GM23338 (cell line): ENCODE data around the gene LGALS1. TPM values are rescaled to one million over a fixed set of nuclear protein-coding genes. Genes with fewer than 3 reads are reported as not detected.

Experiments used
- ATAC-seq: fragments of 200-7000 bp; cut with Tn5 transposase; 3 replicates; pipeline ENCODE4 v1.9.1; 2020
- DNase-seq: peaks from one replicate; pipeline ENCODE4 v3.0.0-alpha.2; 2015; ENCODE audit warnings: low spot score
- H2AFZ ChIP-seq: fragments of 200-600 bp; sonication (generic); 2 replicates; pipeline ENCODE4 v1.8.0; 2016; ENCODE audit warnings: antibody characterized with exemption, mild to moderate bottlenecking, moderate library complexity
- H3F3A ChIP-seq: fragments of 200-600 bp; sonication (generic); replicated peaks from 2 replicates; pipeline ENCODE4 v1.8.0; 2017; ENCODE audit warnings: antibody characterized with exemption, mixed run types, low read depth
- H3K27ac ChIP-seq: fragments of 200-600 bp; sonication (generic); 2 replicates; pipeline ENCODE4 v1.6.1; 2016; ENCODE audit warnings: low read depth
- H3K27me3 ChIP-seq: fragments of 200-600 bp; sonication (generic); 2 replicates; pipeline ENCODE4 v1.8.0; 2016; ENCODE audit warnings: mild to moderate bottlenecking, mixed run types, moderate library complexity; ENCODE audit not compliant: insufficient read depth
- H3K36me3 ChIP-seq: fragments of 200-600 bp; sonication (generic); 2 replicates; pipeline ENCODE4 v1.8.0; 2016; ENCODE audit warnings: mild to moderate bottlenecking; ENCODE audit not compliant: insufficient read depth
- H3K4me1 ChIP-seq: fragments of 200-600 bp; sonication (generic); 2 replicates; pipeline ENCODE4 v1.8.0; 2016; ENCODE audit warnings: mild to moderate bottlenecking, moderate library complexity; ENCODE audit not compliant: insufficient read depth
- H3K4me2 ChIP-seq: fragments of 200-600 bp; sonication (generic); 2 replicates; pipeline ENCODE4 v1.7.1; 2017; ENCODE audit warnings: mixed run types
- H3K4me3 ChIP-seq: fragments of 200-600 bp; sonication (generic); 2 replicates; pipeline ENCODE4 v1.6.1; 2016; ENCODE audit warnings: mixed run types
- H3K79me2 ChIP-seq: fragments of 200-600 bp; sonication (generic); replicated peaks from 2 replicates; pipeline ENCODE4 v1.8.0; 2017; ENCODE audit warnings: mild to moderate bottlenecking; ENCODE audit not compliant: insufficient read depth
- H3K9me2 ChIP-seq: fragments of 200-600 bp; sonication (generic); 2 replicates; pipeline ENCODE4 v1.8.0; 2017; ENCODE audit not compliant: insufficient read depth
- H4K20me1 ChIP-seq: fragments of 200-600 bp; sonication (generic); replicated peaks from 2 replicates; pipeline ENCODE4 v1.8.0; 2017; ENCODE audit warnings: mild to moderate bottlenecking; ENCODE audit not compliant: insufficient read depth
- H3K27ac Mint-ChIP-seq: 2 replicates; pipeline ENCODE4 v1.8.0; 2020; ENCODE audit warnings: inconsistent platforms, mild to moderate bottlenecking, moderate library complexity, mixed read lengths
- H3K27me3 Mint-ChIP-seq: 3 replicates; pipeline ENCODE4 v1.8.0; 2022; ENCODE audit warnings: low read depth, mild to moderate bottlenecking, moderate library complexity, mixed read lengths, inconsistent platforms; ENCODE audit not compliant: insufficient read depth, poor library complexity
- H3K36me3 Mint-ChIP-seq: 3 replicates; pipeline ENCODE4 v1.8.0; 2021; ENCODE audit warnings: low read depth, mild to moderate bottlenecking, inconsistent platforms, moderate library complexity, mixed read lengths
- H3K4me1 Mint-ChIP-seq: 3 replicates; pipeline ENCODE4 v1.8.0; 2020; ENCODE audit warnings: mild to moderate bottlenecking, inconsistent platforms, mixed read lengths
- H3K4me3 Mint-ChIP-seq: 3 replicates; pipeline ENCODE4 v1.8.0; 2021; ENCODE audit warnings: moderate library complexity, mild to moderate bottlenecking, inconsistent platforms, mixed read lengths
- H3K9me3 Mint-ChIP-seq: 3 replicates; pipeline ENCODE4 v1.8.0; 2020; ENCODE audit warnings: moderate library complexity, mild to moderate bottlenecking, inconsistent platforms, mixed read lengths
- CREB1 ChIP-seq: fragments of 250-450 bp; sonication (Bioruptor Pico); IDR thresholded peaks from 2 replicates; pipeline ENCODE4 v1.5.0; 2020; ENCODE audit warnings: low read depth, mild to moderate bottlenecking, moderate library complexity
- EZH2phosphoT487 ChIP-seq: fragments of 200-600 bp; sonication (generic); IDR thresholded peaks from one replicate; pipeline ENCODE4 v1.8.1; 2018; ENCODE audit warnings: antibody characterized with exemption; ENCODE audit not compliant: unreplicated experiment
- POLR2AphosphoS5 ChIP-seq: IDR thresholded peaks from 2 replicates; pipeline ENCODE4 v1.6.1; 2016; ENCODE audit warnings: antibody characterized with exemption, low read depth
- ZNF331 ChIP-seq: fragments of 250-450 bp; sonication (Bioruptor Pico); IDR thresholded peaks from 2 replicates; pipeline ENCODE4 v1.5.0; 2020; ENCODE audit warnings: low read depth, mild to moderate bottlenecking, moderate library complexity
- long read RNA-seq: library from polyadenylated mRNA; unstranded; transcript quantifications from one replicate; pipeline ENCODE4 v2.0.0, GENCODE V29; 2020; ENCODE audit not compliant: unreplicated experiment
- polyA plus RNA-seq: library from polyadenylated mRNA; unstranded; fragments of >200 nt; fragmentation: Nextera tagmentation; extraction: Ambion mirVana; gene quantifications from 2 replicates; pipeline ENCODE4 v1.2.1, GENCODE V29; 2016
- total RNA-seq: library from RNA; depleted of rRNA; stranded (reverse); fragments of >200 nt; shearing (Covaris generic); gene quantifications from 2 replicates; pipeline ENCODE4 v1.2.3, GENCODE V29; 2014; rRNA removed
- TF ChIP-seq, protein P1 (sequence below): IDR thresholded peaks from 2 replicates; pipeline ENCODE4 v1.6.1; 2016; ENCODE audit warnings: antibody characterized with exemption
- TF ChIP-seq, protein P2 (sequence below): IDR thresholded peaks from one replicate; pipeline ENCODE4 v1.6.1; 2018; ENCODE audit warnings: antibody characterized with exemption; ENCODE audit not compliant: unreplicated experiment
- TF ChIP-seq, protein P3 (sequence below), 2 experiments: fragments of 200-600 bp in 1 of 2; sonication (generic) in 1 of 2; conservative IDR thresholded peaks; 2 replicates each; pipeline versions ENCODE4 v1.5.1 to v1.6.1; 2016 to 2017; ENCODE audit warnings: antibody characterized with exemption in 2 of 2, low read depth in 2 of 2, mild to moderate bottlenecking in 2 of 2, moderate library complexity in 1 of 2
- TF ChIP-seq, protein P4 (sequence below): fragments of 250-450 bp; sonication (Bioruptor Pico); IDR thresholded peaks from 2 replicates; pipeline ENCODE4 v1.5.0; 2020; ENCODE audit warnings: mild to moderate bottlenecking, moderate library complexity

LGALS1 gene
- total RNA-seq (31.2 and 58.7 TPM in 2 replicates), polyA plus RNA-seq (62.5 and 72.6 TPM in 2 replicates)
- long read RNA-seq, transcript LGALS1-201 (4 exons, 560 nt): major isoform, 6 of 8 reads
- long read RNA-seq, partial matches to known transcripts: 0 of 8 reads
- long read RNA-seq, other reads (novel, unspliced or antisense): 2 of 8 reads

DNA sequence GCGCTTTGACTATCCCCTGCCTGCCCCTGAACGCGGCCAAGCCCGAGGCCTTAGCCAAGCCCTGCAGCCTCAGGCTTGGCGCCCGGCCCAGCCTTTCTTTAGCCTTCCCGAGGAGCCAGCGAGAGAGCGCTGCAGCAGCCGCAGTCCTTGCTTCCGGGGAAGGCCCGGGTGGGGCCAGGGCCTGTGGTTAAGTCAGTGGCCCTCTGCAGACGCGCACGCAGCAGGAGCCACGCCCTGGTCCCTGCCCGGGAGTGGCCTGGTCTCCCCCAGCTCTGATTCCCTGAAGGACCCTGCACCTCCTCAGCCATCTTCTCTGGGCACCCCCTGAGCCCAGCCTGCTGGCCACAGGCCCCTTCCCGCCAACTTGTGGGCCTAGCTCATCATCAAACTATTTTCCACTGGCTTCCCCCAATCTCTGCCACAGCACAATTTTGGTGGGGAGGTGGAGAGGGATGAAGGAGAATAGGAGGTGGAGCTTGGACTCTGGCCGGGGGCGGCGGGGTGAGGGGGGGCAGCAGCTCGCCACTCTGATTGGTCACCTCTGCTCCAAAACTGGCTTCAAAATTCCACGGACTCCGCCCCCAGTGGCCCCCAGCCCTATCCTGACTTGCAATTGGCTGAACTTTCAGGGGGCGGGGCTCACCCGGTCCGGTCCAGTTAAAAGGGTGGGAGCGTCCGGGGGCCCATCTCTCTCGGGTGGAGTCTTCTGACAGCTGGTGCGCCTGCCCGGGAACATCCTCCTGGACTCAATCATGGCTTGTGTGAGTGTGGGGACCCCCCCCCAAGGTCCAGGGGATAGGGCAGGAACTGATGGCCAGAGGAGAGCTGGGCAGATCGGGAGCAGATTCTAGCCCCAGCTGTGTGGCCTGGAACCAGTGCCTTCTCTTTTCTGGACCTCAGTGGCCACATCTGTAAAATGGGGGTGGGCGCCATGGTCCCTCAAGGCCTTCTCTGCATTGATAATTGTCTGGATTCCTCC lies at the start of gene LGALS1:
Gene LGALS1 (plus strand): TSS at position 686 of the 979 bp plus-strand sequence. CDS start 67 bp downstream, at position 753.
- Mint-ChIP-seq H3K9me3 (no peaks in the 10 kb centered on the region), H3K27me3 (peaks cover 12% of the 10 kb centered on the region)
- H4K20me1 ChIP-seq: no peaks in the 10 kb centered on the region

More for the DNA sequence above, at the start of gene LGALS1:
- Histone ChIP-seq H2AFZ (peak within 1 kb of the TSS; percentile 78; the same call in 1 of the 2 replicates), H3K27ac (no peak within 1 kb of the TSS), H3K9me2 (no peaks in the 10 kb centered on the region), H3K4me1 (peaks cover 11% of the 10 kb centered on the region; the same call in 1 of the 2 replicates), H3K79me2 (no peaks in the 10 kb centered on the region), H3K27me3 (no peaks in the 10 kb centered on the region), H3K4me2 (peak within 1 kb of the TSS; percentile 86), H3F3A (peaks cover 19% of the 10 kb centered on the region; the same call in 1 of the 2 replicates), H3K4me3 (peak within 1 kb of the TSS; percentile 55), H3K36me3 (no peaks in the 10 kb centered on the region)
- Mint-ChIP-seq H3K4me3 (peak within 1 kb of the TSS; percentile 79), H3K36me3 (no peaks in the 10 kb centered on the region), H3K27ac (no peak within 1 kb of the TSS), H3K4me1 (peaks cover 17% of the 10 kb centered on the region)
- DNase-seq (peak; percentile 83), ATAC-seq (peak; percentile 56)
- TF ChIP-seq, protein P1, sequence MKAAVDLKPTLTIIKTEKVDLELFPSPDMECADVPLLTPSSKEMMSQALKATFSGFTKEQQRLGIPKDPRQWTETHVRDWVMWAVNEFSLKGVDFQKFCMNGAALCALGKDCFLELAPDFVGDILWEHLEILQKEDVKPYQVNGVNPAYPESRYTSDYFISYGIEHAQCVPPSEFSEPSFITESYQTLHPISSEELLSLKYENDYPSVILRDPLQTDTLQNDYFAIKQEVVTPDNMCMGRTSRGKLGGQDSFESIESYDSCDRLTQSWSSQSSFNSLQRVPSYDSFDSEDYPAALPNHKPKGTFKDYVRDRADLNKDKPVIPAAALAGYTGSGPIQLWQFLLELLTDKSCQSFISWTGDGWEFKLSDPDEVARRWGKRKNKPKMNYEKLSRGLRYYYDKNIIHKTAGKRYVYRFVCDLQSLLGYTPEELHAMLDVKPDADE: no peak
- TF ChIP-seq, protein P2, sequence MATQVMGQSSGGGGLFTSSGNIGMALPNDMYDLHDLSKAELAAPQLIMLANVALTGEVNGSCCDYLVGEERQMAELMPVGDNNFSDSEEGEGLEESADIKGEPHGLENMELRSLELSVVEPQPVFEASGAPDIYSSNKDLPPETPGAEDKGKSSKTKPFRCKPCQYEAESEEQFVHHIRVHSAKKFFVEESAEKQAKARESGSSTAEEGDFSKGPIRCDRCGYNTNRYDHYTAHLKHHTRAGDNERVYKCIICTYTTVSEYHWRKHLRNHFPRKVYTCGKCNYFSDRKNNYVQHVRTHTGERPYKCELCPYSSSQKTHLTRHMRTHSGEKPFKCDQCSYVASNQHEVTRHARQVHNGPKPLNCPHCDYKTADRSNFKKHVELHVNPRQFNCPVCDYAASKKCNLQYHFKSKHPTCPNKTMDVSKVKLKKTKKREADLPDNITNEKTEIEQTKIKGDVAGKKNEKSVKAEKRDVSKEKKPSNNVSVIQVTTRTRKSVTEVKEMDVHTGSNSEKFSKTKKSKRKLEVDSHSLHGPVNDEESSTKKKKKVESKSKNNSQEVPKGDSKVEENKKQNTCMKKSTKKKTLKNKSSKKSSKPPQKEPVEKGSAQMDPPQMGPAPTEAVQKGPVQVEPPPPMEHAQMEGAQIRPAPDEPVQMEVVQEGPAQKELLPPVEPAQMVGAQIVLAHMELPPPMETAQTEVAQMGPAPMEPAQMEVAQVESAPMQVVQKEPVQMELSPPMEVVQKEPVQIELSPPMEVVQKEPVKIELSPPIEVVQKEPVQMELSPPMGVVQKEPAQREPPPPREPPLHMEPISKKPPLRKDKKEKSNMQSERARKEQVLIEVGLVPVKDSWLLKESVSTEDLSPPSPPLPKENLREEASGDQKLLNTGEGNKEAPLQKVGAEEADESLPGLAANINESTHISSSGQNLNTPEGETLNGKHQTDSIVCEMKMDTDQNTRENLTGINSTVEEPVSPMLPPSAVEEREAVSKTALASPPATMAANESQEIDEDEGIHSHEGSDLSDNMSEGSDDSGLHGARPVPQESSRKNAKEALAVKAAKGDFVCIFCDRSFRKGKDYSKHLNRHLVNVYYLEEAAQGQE: no peak
- TF ChIP-seq, protein P3, sequence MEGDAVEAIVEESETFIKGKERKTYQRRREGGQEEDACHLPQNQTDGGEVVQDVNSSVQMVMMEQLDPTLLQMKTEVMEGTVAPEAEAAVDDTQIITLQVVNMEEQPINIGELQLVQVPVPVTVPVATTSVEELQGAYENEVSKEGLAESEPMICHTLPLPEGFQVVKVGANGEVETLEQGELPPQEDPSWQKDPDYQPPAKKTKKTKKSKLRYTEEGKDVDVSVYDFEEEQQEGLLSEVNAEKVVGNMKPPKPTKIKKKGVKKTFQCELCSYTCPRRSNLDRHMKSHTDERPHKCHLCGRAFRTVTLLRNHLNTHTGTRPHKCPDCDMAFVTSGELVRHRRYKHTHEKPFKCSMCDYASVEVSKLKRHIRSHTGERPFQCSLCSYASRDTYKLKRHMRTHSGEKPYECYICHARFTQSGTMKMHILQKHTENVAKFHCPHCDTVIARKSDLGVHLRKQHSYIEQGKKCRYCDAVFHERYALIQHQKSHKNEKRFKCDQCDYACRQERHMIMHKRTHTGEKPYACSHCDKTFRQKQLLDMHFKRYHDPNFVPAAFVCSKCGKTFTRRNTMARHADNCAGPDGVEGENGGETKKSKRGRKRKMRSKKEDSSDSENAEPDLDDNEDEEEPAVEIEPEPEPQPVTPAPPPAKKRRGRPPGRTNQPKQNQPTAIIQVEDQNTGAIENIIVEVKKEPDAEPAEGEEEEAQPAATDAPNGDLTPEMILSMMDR (conservative IDR thresholded peaks at IDR 0.05; ENCODE audit: low read depth in 2 of 2): no peak
- TF ChIP-seq, protein P4, sequence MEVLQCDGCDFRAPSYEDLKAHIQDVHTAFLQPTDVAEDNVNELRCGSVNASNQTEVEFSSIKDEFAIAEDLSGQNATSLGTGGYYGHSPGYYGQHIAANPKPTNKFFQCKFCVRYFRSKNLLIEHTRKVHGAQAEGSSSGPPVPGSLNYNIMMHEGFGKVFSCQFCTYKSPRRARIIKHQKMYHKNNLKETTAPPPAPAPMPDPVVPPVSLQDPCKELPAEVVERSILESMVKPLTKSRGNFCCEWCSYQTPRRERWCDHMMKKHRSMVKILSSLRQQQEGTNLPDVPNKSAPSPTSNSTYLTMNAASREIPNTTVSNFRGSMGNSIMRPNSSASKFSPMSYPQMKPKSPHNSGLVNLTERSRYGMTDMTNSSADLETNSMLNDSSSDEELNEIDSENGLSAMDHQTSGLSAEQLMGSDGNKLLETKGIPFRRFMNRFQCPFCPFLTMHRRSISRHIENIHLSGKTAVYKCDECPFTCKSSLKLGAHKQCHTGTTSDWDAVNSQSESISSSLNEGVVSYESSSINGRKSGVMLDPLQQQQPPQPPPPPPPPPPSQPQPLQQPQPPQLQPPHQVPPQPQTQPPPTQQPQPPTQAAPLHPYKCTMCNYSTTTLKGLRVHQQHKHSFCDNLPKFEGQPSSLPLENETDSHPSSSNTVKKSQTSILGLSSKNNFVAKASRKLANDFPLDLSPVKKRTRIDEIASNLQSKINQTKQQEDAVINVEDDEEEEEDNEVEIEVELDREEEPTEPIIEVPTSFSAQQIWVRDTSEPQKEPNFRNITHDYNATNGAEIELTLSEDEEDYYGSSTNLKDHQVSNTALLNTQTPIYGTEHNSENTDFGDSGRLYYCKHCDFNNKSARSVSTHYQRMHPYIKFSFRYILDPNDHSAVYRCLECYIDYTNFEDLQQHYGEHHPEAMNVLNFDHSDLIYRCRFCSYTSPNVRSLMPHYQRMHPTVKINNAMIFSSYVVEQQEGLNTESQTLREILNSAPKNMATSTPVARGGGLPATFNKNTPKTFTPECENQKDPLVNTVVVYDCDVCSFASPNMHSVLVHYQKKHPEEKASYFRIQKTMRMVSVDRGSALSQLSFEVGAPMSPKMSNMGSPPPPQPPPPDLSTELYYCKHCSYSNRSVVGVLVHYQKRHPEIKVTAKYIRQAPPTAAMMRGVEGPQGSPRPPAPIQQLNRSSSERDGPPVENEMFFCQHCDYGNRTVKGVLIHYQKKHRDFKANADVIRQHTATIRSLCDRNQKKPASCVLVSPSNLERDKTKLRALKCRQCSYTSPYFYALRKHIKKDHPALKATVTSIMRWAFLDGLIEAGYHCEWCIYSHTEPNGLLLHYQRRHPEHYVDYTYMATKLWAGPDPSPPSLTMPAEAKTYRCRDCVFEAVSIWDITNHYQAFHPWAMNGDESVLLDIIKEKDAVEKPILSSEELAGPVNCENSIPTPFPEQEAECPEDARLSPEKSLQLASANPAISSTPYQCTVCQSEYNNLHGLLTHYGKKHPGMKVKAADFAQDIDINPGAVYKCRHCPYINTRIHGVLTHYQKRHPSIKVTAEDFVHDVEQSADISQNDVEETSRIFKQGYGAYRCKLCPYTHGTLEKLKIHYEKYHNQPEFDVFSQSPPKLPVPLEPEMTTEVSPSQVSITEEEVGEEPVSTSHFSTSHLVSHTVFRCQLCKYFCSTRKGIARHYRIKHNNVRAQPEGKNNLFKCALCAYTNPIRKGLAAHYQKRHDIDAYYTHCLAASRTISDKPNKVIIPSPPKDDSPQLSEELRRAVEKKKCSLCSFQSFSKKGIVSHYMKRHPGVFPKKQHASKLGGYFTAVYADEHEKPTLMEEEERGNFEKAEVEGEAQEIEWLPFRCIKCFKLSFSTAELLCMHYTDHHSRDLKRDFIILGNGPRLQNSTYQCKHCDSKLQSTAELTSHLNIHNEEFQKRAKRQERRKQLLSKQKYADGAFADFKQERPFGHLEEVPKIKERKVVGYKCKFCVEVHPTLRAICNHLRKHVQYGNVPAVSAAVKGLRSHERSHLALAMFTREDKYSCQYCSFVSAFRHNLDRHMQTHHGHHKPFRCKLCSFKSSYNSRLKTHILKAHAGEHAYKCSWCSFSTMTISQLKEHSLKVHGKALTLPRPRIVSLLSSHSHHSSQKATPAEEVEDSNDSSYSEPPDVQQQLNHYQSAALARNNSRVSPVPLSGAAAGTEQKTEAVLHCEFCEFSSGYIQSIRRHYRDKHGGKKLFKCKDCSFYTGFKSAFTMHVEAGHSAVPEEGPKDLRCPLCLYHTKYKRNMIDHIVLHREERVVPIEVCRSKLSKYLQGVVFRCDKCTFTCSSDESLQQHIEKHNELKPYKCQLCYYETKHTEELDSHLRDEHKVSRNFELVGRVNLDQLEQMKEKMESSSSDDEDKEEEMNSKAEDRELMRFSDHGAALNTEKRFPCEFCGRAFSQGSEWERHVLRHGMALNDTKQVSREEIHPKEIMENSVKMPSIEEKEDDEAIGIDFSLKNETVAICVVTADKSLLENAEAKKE (CRISPR knock-in tag): no peak
- no peak for TF ChIP-seq CREB1 (CRISPR knock-in tag)
- no peak for TF ChIP-seq EZH2phosphoT487
- TF ChIP-seq POLR2AphosphoS5: peak; percentile 36; the same call in 1 of the 2 replicates
- no peak for TF ChIP-seq ZNF331 (CRISPR knock-in tag)
